Progenitor cell of endocrine pancreas (in vitro differentiated cells): ENCODE results near the gene TTC32. TPM values are rescaled to one million over a fixed set of nuclear protein-coding genes. Genes with fewer than 3 reads are reported as not detected.
A peak's percentile ranks its signal among the peaks of the same experiment; 100 is the strongest.
"Not testable (repeated sequence)": the region's sequence is repeated elsewhere in the genome, so short reads cannot be mapped to it uniquely, and the experiment has no call there.

Experiments used
- DNase-seq: peaks from one replicate; pipeline ENCODE4 v3.0.0; 2021; ENCODE audit warnings: low spot score; ENCODE audit not compliant: unreplicated experiment
- H3K27ac Mint-ChIP-seq: 2 replicates; pipeline ENCODE4 v1.8.0; 2021; ENCODE audit warnings: mild to moderate bottlenecking, moderate library complexity, mixed read lengths
- H3K27me3 Mint-ChIP-seq: 2 replicates; pipeline ENCODE4 v1.8.0; 2021; ENCODE audit warnings: mixed read lengths
- H3K36me3 Mint-ChIP-seq: 2 replicates; pipeline ENCODE4 v1.8.0; 2022; ENCODE audit warnings: mixed read lengths; ENCODE audit not compliant: insufficient read depth
- H3K4me1 Mint-ChIP-seq: 2 replicates; pipeline ENCODE4 v1.8.0; 2021; ENCODE audit warnings: low read depth, mixed read lengths
- H3K4me3 Mint-ChIP-seq: 2 replicates; pipeline ENCODE4 v1.8.0; 2021; ENCODE audit warnings: low read depth, mild to moderate bottlenecking, moderate library complexity, mixed read lengths
- H3K9me3 Mint-ChIP-seq: 2 replicates; pipeline ENCODE4 v1.8.0; 2021; ENCODE audit warnings: low read depth, mixed read lengths
- CTCF ChIP-seq: fragments of 200-600 bp; sonication (generic); IDR thresholded peaks from one replicate; pipeline ENCODE4 v1.5.0; 2021; ENCODE audit warnings: antibody characterized with exemption, mild to moderate bottlenecking; ENCODE audit not compliant: unreplicated experiment
- total RNA-seq: library from RNA; stranded (reverse); gene quantifications from 2 replicates; pipeline ENCODE4 v1.2.1, GENCODE V29; 2021

TTC32 gene
- total RNA-seq, 1 donor from 2014 or later, result 15.6 TPM

GRCh38 chr2:19898592-19899329 lies 3.0 kb downstream of the TTC32 start:
- H3K27me3 Mint-ChIP-seq, result no peaks in the 10 kb centered on the region
- H3K27ac Mint-ChIP-seq, result no peak overlapping the region
- peak overlapping the region; percentile 2 for H3K4me3 Mint-ChIP-seq
- TF ChIP-seq CTCF, result no peak
- no peak for DNase-seq
- peaks cover 30% of the 10 kb centered on the region for H3K4me1 Mint-ChIP-seq
- H3K36me3 Mint-ChIP-seq, result no peaks in the 10 kb centered on the region
- no peaks in the 10 kb centered on the region for H3K9me3 Mint-ChIP-seq

GRCh38 chr2:19897623-19898245 lies 4.0 kb downstream of the TTC32 start:
- no peaks in the 10 kb centered on the region for H3K9me3 Mint-ChIP-seq
- no peak for TF ChIP-seq CTCF
- no peak overlapping the region for H3K4me3 Mint-ChIP-seq
- no peaks in the 10 kb centered on the region for H3K36me3 Mint-ChIP-seq
- no peak overlapping the region for H3K27ac Mint-ChIP-seq
- no peaks in the 10 kb centered on the region for H3K27me3 Mint-ChIP-seq
- DNase-seq, result no peak
- H3K4me1 Mint-ChIP-seq, result peaks cover 30% of the 10 kb centered on the region

- no peaks in the 10 kb centered on the region for H3K9me3 Mint-ChIP-seq
- no peak for TF ChIP-seq CTCF
- H3K4me3 Mint-ChIP-seq, result no peak overlapping the region
- no peak for DNase-seq
- no peak overlapping the region for H3K27ac Mint-ChIP-seq
- H3K36me3 Mint-ChIP-seq, result peaks cover 2% of the 10 kb centered on the region
- no peaks in the 10 kb centered on the region for H3K27me3 Mint-ChIP-seq
- H3K4me1 Mint-ChIP-seq, result peaks cover 28% of the 10 kb centered on the region
These were observed 6.2 kb downstream of the TTC32 start for GRCh38 chr2:19895535-19895934.

GRCh38 chr2:19894134-19894792 lies 7.5 kb downstream of the TTC32 start:
- H3K36me3 Mint-ChIP-seq, result peaks cover 2% of the 10 kb centered on the region
- no peak overlapping the region for H3K4me3 Mint-ChIP-seq
- no peak for TF ChIP-seq CTCF
- no peak for DNase-seq
- no peak overlapping the region for H3K27ac Mint-ChIP-seq
- H3K9me3 Mint-ChIP-seq, result no peaks in the 10 kb centered on the region
- peaks cover 20% of the 10 kb centered on the region for H3K4me1 Mint-ChIP-seq
- H3K27me3 Mint-ChIP-seq, result no peaks in the 10 kb centered on the region

GRCh38 chr2:19893520-19894133 lies 8.2 kb downstream of the TTC32 start:
- Mint-ChIP-seq H3K4me3 (no peak overlapping the region), H3K36me3 (peaks cover 2% of the 10 kb centered on the region), H3K27me3 (no peaks in the 10 kb centered on the region), H3K4me1 (peaks cover 15% of the 10 kb centered on the region), H3K27ac (no peak overlapping the region), H3K9me3 (no peaks in the 10 kb centered on the region)
- no peak for TF ChIP-seq CTCF
- DNase-seq, result no peak

- not testable (repeated sequence) for H3K27ac Mint-ChIP-seq, H3K27me3 Mint-ChIP-seq, H3K4me3 Mint-ChIP-seq, H3K36me3 Mint-ChIP-seq, H3K9me3 Mint-ChIP-seq, H3K4me1 Mint-ChIP-seq, DNase-seq
These were observed 9.8 kb downstream of the TTC32 start for GRCh38 chr2:19891971-19892370.
